Limb (tissue), 2 donors: ENCODE measurements around the gene TCHH.

Source experiments
- DNase-seq, 2 donors: peaks; one replicate each; pipeline ENCODE4 v3.0.0-alpha.2; 2016; ENCODE audit errors: extremely low spot score in 2 of 2

Gene TCHH

DNA sequence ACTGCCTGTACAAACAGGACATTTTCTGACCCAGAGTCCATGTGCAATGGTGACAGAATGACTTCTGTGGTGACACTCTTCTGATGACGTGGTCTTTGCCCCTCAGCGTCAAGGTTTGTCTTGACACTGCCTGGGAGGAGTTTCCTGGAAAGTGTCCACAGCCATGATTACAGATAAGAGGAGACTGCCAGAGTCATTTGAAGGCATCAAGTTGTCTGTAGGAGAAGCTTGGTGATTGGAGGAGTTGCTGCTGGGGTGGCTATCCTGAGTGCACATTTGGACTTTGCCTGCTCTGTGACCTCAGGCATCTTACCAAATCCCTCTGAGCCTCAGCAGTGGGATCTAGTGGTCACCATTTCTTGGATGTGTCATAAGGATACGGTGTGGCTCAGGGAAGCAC, 44.1 kb downstream of the TCHH start:
- DNase-seq, result no peak

DNA sequence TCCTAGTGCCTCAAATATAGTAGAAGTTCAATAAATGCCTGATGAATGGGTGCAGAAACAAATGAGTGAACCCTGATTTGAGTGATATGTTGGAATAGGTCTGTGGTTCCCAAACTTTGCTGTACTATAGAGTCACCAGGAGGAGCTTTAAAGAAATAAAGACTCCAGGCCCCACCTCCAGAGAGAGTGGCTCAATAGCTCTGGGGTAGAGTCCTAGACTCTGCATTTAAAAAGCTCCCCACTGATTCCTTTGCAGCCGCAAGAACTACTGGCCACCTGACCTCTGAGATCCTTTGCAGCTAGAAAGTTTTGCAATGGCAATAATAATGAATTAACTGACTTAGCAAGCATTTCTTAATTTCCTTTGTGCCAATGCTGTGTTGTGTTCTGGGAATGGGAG, 47.3 kb downstream of the TCHH start:
- DNase-seq, result no peak

DNA sequence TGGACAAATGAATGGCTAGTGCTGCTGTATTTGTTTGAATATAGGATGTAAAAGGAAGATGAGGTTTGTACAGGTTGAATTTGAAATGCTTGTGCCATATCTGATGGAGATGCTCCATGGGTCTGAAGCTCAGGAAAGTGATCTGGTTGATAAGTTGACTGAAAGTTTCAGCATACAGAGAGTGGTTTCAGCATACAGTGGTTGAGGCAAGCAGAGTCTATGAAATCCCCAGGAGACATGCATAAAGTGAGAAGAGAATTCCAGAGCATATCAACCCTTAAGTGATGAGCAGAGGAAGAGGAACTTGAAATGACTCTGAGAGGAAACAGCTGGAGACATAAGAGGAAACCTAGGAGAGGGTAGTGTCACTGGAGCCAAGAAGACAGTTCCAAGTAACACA, 48.1 kb downstream of the TCHH start:
- no peak for DNase-seq

DNA sequence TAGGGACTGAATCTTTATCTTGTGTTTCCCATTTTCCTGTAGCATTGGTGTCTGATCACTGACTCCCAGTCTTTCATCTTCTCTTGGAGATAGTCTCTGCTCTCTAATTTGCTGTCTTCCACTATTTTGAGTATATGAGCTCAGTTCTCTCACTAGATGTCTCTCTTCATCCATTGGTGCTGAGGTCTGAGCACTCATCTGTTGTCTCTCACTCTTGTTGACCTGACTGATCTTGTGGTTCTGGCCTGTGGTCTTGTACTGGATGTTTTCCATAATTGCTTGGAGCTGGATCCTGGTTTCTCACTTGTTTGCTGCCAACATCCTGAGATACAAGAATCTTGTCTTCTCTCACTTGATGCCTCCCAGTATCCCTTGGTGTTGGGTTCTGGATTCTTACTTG, 53.3 kb downstream of the TCHH start:
- DNase-seq, result no peak
